SK-N-SH (cell line): Measurements from ENCODE around the gene OR51B2. TPM values are rescaled to one million over a fixed set of nuclear protein-coding genes. Genes with fewer than 3 reads are reported as not detected.

Source experiments
- CTCF ChIA-PET: fragments of 300-600, 350-600 bp; formaldehyde crosslinking; extraction: SDS; loops from one replicate; lab custom pipeline; 2021; lab: Yijun Ruan, JAX
- POLR2A ChIA-PET: fragments of 350-600 bp; sonication (Branson Sonifier 250); formaldehyde crosslinking; extraction: SDS; loops from one replicate; lab custom pipeline; 2020; ENCODE audit warnings: antibody characterized with exemption, inconsistent platforms; lab: Yijun Ruan, JAX
- DNase-seq: peaks from one replicate; pipeline ENCODE4 v3.0.0; 2012
- H2AFZ ChIP-seq: fragments of 200-600 bp; sonication (generic); 2 replicates; pipeline ENCODE4 v1.8.1; 2016; ENCODE audit warnings: antibody characterized with exemption, mild to moderate bottlenecking, low read depth
- H3F3A ChIP-seq: fragments of 200-600 bp; sonication (generic); replicated peaks from 2 replicates; pipeline ENCODE3; 2016; ENCODE audit warnings: antibody characterized with exemption, mild to moderate bottlenecking; ENCODE audit not compliant: insufficient read depth
- H3K27ac ChIP-seq, 2 experiments: fragments of 200-500 bp in 1 of 2; fragments of 200-600 bp in 1 of 2; sonication (Bioruptor generic) in 1 of 2; sonication (generic), shearing (Covaris generic) in 1 of 2; 2 replicates each; pipeline versions ENCODE4 v1.5.1 to v1.6.1; 2014 to 2016; ENCODE audit warnings: low read depth in 2 of 2, inconsistent platforms in 1 of 2, low read length in 1 of 2, mild to moderate bottlenecking in 1 of 2, mixed read lengths in 1 of 2
- H3K27me3 ChIP-seq: fragments of 200-600 bp; sonication (generic), shearing (Covaris generic); 2 replicates; pipeline ENCODE4 v1.6.1; 2016; ENCODE audit warnings: mixed run types; ENCODE audit not compliant: insufficient read depth
- H3K36me3 ChIP-seq, 2 experiments: fragments of 200-500 bp in 1 of 2; fragments of 200-600 bp in 1 of 2; sonication (Bioruptor generic) in 1 of 2; sonication (generic) in 1 of 2; replicated peaks in 1 of 2; 2 replicates each; pipeline versions ENCODE3 to v1.5.1; 2014 to 2016; ENCODE audit warnings: low read length in 1 of 2, mild to moderate bottlenecking in 1 of 2; ENCODE audit not compliant: insufficient read depth in 2 of 2, control insufficient read depth in 1 of 2
- H3K4me1 ChIP-seq, 2 experiments: fragments of 200-500 bp in 1 of 2; fragments of 200-600 bp in 1 of 2; sonication (Bioruptor generic) in 1 of 2; sonication (generic), shearing (Covaris generic) in 1 of 2; 2 replicates each; pipeline versions ENCODE4 v1.5.1 to v1.6.1; 2014 to 2016; ENCODE audit warnings: low read depth in 1 of 2, low read length in 1 of 2, mixed run types in 1 of 2; ENCODE audit not compliant: insufficient read depth in 2 of 2, control insufficient read depth in 1 of 2
- H3K4me2 ChIP-seq: fragments of 200-600 bp; sonication (generic), shearing (Covaris generic); 2 replicates; pipeline ENCODE4 v1.6.1; 2017; ENCODE audit warnings: mixed run types
- H3K4me3 ChIP-seq, 2 experiments: fragments of 200-500 bp in 1 of 2; fragments of 200-600 bp in 1 of 2; sonication (Bioruptor generic) in 1 of 2; sonication (generic), shearing (Covaris generic) in 1 of 2; 2 replicates each; pipeline versions ENCODE4 v1.5.1 to v1.8.1; 2014 to 2016; ENCODE audit warnings: low read depth in 2 of 2, inconsistent platforms in 1 of 2, low read length in 1 of 2, mild to moderate bottlenecking in 1 of 2, mixed read lengths in 1 of 2, moderate library complexity in 1 of 2
- H3K79me2 ChIP-seq: fragments of 200-600 bp; sonication (generic); 2 replicates; pipeline ENCODE4 v1.8.1; 2017; ENCODE audit warnings: mild to moderate bottlenecking; ENCODE audit not compliant: insufficient read depth
- H3K9ac ChIP-seq: fragments of 200-600 bp; sonication (generic); 2 replicates; pipeline ENCODE4 v1.6.1; 2017; ENCODE audit warnings: mixed run types
- H3K9me2 ChIP-seq: fragments of 200-600 bp; sonication (generic); 2 replicates; pipeline ENCODE4 v1.6.1; 2017; ENCODE audit warnings: mixed run types
- H3K9me3 ChIP-seq: fragments of 200-600 bp; sonication (generic); 2 replicates; pipeline ENCODE4 v1.6.1; 2017; ENCODE audit warnings: mixed run types, mild to moderate bottlenecking, moderate library complexity
- H4K20me1 ChIP-seq: fragments of 200-600 bp; sonication (generic); 2 replicates; pipeline ENCODE4 v1.6.1; 2017; ENCODE audit warnings: mild to moderate bottlenecking, mixed run types; ENCODE audit not compliant: insufficient read depth
- ELF1 ChIP-seq: IDR thresholded peaks from 2 replicates; pipeline ENCODE4 v1.4.0; 2012
- EP300 ChIP-seq, 2 experiments: IDR thresholded peaks; 2 replicates each; pipeline versions ENCODE4 v1.4.0 to v1.6.1; 2012; ENCODE audit warnings: borderline replicate concordance in 1 of 2, low read depth in 1 of 2, low read length in 1 of 2
- EZH2phosphoT487 ChIP-seq: fragments of 200-600 bp; sonication (generic); IDR thresholded peaks from 2 replicates; pipeline ENCODE4 v1.6.1; 2017; ENCODE audit warnings: low read depth, mixed run types, mild to moderate bottlenecking, antibody characterized with exemption, moderate library complexity, borderline replicate concordance
- FOXM1 ChIP-seq: IDR thresholded peaks from 2 replicates; pipeline ENCODE4 v1.4.0; 2012; ENCODE audit warnings: low read depth, mild to moderate bottlenecking
- GABPA ChIP-seq: IDR thresholded peaks from 2 replicates; pipeline ENCODE4 v1.4.0; 2012; ENCODE audit warnings: low read depth, mild to moderate bottlenecking
- IRF3 ChIP-seq: fragments of 150-350 bp; IDR thresholded peaks from 2 replicates; pipeline ENCODE4 v1.6.1; 2016; ENCODE audit warnings: mild to moderate bottlenecking, low read depth, low read length
- JUND ChIP-seq: IDR thresholded peaks from 2 replicates; pipeline ENCODE4 v1.4.0; 2012
- MXI1 ChIP-seq: IDR thresholded peaks from 2 replicates; pipeline ENCODE4 v1.6.1; 2012; ENCODE audit warnings: mild to moderate bottlenecking, low read depth, low read length, improper control_type of control experiment
- NRF1 ChIP-seq: IDR thresholded peaks from 2 replicates; pipeline ENCODE4 v1.6.1; 2012; ENCODE audit warnings: low read depth, mild to moderate bottlenecking, low read length
- POLR2AphosphoS5 ChIP-seq: IDR thresholded peaks from 2 replicates; pipeline ENCODE4 v1.6.1; 2012; ENCODE audit warnings: low read depth, low read length
- REST ChIP-seq: IDR thresholded peaks from 2 replicates; pipeline ENCODE4 v1.6.1; 2012; ENCODE audit warnings: mild to moderate bottlenecking, low read depth, low read length, moderate library complexity
- RXRA ChIP-seq: IDR thresholded peaks from 2 replicates; pipeline ENCODE4 v1.4.0; 2012; ENCODE audit warnings: low read depth, mild to moderate bottlenecking, borderline replicate concordance
- SIN3A ChIP-seq: IDR thresholded peaks from 2 replicates; pipeline ENCODE4 v1.6.1; 2012; ENCODE audit warnings: low read depth, mild to moderate bottlenecking, low read length, moderate library complexity, borderline replicate concordance
- SMC3 ChIP-seq: IDR thresholded peaks from 2 replicates; pipeline ENCODE4 v1.6.1; 2012; ENCODE audit warnings: low read depth, low read length, improper control_type of control experiment
- TAF1 ChIP-seq: IDR thresholded peaks from 2 replicates; pipeline ENCODE4 v1.6.1; 2012; ENCODE audit warnings: low read depth, mild to moderate bottlenecking, low read length, moderate library complexity, borderline replicate concordance
- TEAD4 ChIP-seq: IDR thresholded peaks from 2 replicates; pipeline ENCODE4 v1.4.0; 2012; ENCODE audit warnings: mild to moderate bottlenecking, borderline replicate concordance; ENCODE audit not compliant: insufficient read depth
- USF1 ChIP-seq: IDR thresholded peaks from 2 replicates; pipeline ENCODE4 v1.4.0; 2012; ENCODE audit warnings: low read depth, borderline replicate concordance
- ZBTB33 ChIP-seq: IDR thresholded peaks from 2 replicates; pipeline ENCODE4 v1.4.0; 2012; ENCODE audit warnings: low read depth, borderline replicate concordance
- WGBS: methylation state at CpG from one replicate; pipeline ENCODE4 v1.1.6; 2017; ENCODE audit warnings: low lambda C conversion rate; 5-methylcytosine and 5-hydroxymethylcytosine counted together
- polyA plus RNA-seq, 3 experiments: library from polyadenylated mRNA; depleted of rRNA; stranded (reverse); fragments of >200 nt; gene quantifications; 2 replicates each; pipeline ENCODE4 v1.2.3, GENCODE V29; 2012
- TF ChIP-seq, protein P1 (sequence below): IDR thresholded peaks from 2 replicates; pipeline ENCODE4 v1.4.0; 2012; ENCODE audit warnings: low read depth

Gene OR51B2
- polyA plus RNA-seq, 1 of the 3 experiments (the other 2 are of a cell fraction) = not detected

- H3K9ac ChIP-seq = no peak overlapping the region
- no peaks in the 10 kb centered on the region for H3K79me2 ChIP-seq
- no peak overlapping the region for H2AFZ ChIP-seq
- H3K4me2 ChIP-seq = no peak overlapping the region
- no peak for TF ChIP-seq IRF3
- no peak for TF ChIP-seq REST
- no peak for TF ChIP-seq USF1
- TF ChIP-seq GABPA = no peak
- TF ChIP-seq SIN3A = no peak
- no peak for TF ChIP-seq MXI1
- TF ChIP-seq, protein P1, sequence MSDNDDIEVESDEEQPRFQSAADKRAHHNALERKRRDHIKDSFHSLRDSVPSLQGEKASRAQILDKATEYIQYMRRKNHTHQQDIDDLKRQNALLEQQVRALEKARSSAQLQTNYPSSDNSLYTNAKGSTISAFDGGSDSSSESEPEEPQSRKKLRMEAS = no peak
- TF ChIP-seq TEAD4 = no peak
- TF ChIP-seq NRF1 = no peak
- TF ChIP-seq SMC3 = no peak
- TF ChIP-seq ZBTB33 = no peak
- no peak for TF ChIP-seq EP300 (IDR thresholded peaks at IDR 0.05; ENCODE audit: borderline replicate concordance in 1 of 2, low read depth in 1 of 2, low read length in 1 of 2)
- TF ChIP-seq ELF1 = no peak
- no peak for TF ChIP-seq JUND
- TF ChIP-seq FOXM1 = no peak
- TF ChIP-seq RXRA = no peak
- TF ChIP-seq POLR2AphosphoS5 = no peak
- TF ChIP-seq EZH2phosphoT487 = no peak
- TF ChIP-seq TAF1 = no peak
- no peaks in the 10 kb centered on the region for H3K36me3 ChIP-seq
- no peaks in the 10 kb centered on the region; the same call in 1 of the 2 replicates for H3K27me3 ChIP-seq
- ChIA-PET CTCF (no interaction called here), POLR2A (no interaction called here)
- no peaks in the 10 kb centered on the region for H4K20me1 ChIP-seq
- H3K9me3 ChIP-seq = no peaks in the 10 kb centered on the region
- H3K27ac ChIP-seq = no peak overlapping the region
- DNase-seq = no peak
- H3K9me2 ChIP-seq = no peaks in the 10 kb centered on the region
- no peak overlapping the region for H3K4me3 ChIP-seq
- no peaks in the 10 kb centered on the region for H3F3A ChIP-seq
- H3K4me1 ChIP-seq = no peaks in the 10 kb centered on the region
- WGBS = 7% methylated on average over 2 of the region's 2 CpGs
These were observed 16.7 kb downstream of the OR51B2 start for GRCh38 chr11:5307256-5308019.
